Smooth muscle cell (in vitro differentiated cells): ENCODE measurements around the gene MVB12B. TPM values are rescaled to one million over a fixed set of nuclear protein-coding genes. Genes with fewer than 3 reads are reported as not detected.
A peak's percentile ranks its signal among the peaks of the same experiment; 100 is the strongest.

Source experiments
- DNase-seq: peaks from one replicate; lab custom pipeline; 2025; ENCODE audit not compliant: unreplicated experiment; lab: John Stamatoyannopoulos, UW
- H2AFZ ChIP-seq: fragments of 200-600 bp; sonication (generic); 2 replicates; pipeline ENCODE4 v1.6.0; 2016; ENCODE audit warnings: antibody characterized with exemption, low read depth, mild to moderate bottlenecking
- H3F3A ChIP-seq: fragments of 200-600 bp; sonication (generic); 2 replicates; pipeline ENCODE4 v1.6.0; 2017; ENCODE audit warnings: antibody characterized with exemption, low read depth
- H3K27ac ChIP-seq: fragments of 200-600 bp; sonication (generic); 2 replicates; pipeline ENCODE4 v1.5.1; 2016; ENCODE audit warnings: low read depth, mild to moderate bottlenecking
- H3K27me3 ChIP-seq: fragments of 200-600 bp; sonication (generic); 2 replicates; pipeline ENCODE4 v1.6.1; 2016; ENCODE audit warnings: low read depth, mild to moderate bottlenecking
- H3K36me3 ChIP-seq: fragments of 200-600 bp; sonication (generic); 2 replicates; pipeline ENCODE4 v1.5.1; 2016; ENCODE audit warnings: low read depth
- H3K4me1 ChIP-seq: fragments of 200-600 bp; sonication (generic); 2 replicates; pipeline ENCODE4 v1.5.1; 2016; ENCODE audit warnings: low read depth
- H3K4me2 ChIP-seq: fragments of 200-600 bp; sonication (generic); 2 replicates; pipeline ENCODE4 v1.6.0; 2016; ENCODE audit warnings: mild to moderate bottlenecking
- H3K4me3 ChIP-seq: fragments of 200-600 bp; sonication (generic); 2 replicates; pipeline ENCODE4 v1.5.1; 2016; ENCODE audit warnings: mild to moderate bottlenecking
- H3K79me2 ChIP-seq: fragments of 200-600 bp; sonication (generic); 2 replicates; pipeline ENCODE4 v1.6.0; 2016; ENCODE audit warnings: low read depth, mild to moderate bottlenecking
- H3K9ac ChIP-seq: fragments of 200-600 bp; sonication (generic); 2 replicates; pipeline ENCODE4 v1.6.0; 2016; ENCODE audit warnings: low read depth
- H3K9me3 ChIP-seq: fragments of 200-600 bp; sonication (generic); replicated peaks from 2 replicates; pipeline ENCODE4 v1.5.1; 2016; ENCODE audit warnings: low read depth
- H4K20me1 ChIP-seq: fragments of 200-600 bp; sonication (generic); 2 replicates; pipeline ENCODE4 v1.6.0; 2016; ENCODE audit warnings: low read depth
- CTCF ChIP-seq: fragments of 200-600 bp; sonication (generic); IDR thresholded peaks from 2 replicates; pipeline ENCODE4 v1.5.1; 2017; ENCODE audit warnings: borderline replicate concordance, mild to moderate bottlenecking, antibody characterized with exemption; ENCODE audit not compliant: insufficient read depth, poor library complexity, severe bottlenecking
- WGBS: methylation state at CpG from one replicate; pipeline ENCODE4 v1.1.7; 2016; ENCODE audit warnings: low lambda C conversion rate; 5-methylcytosine and 5-hydroxymethylcytosine counted together
- polyA plus RNA-seq: library from polyadenylated mRNA; unstranded; fragments of >200 nt; fragmentation: Nextera tagmentation; extraction: Ambion mirVana; gene quantifications from 2 replicates; pipeline ENCODE4 v1.2.1, GENCODE V29; 2016
- total RNA-seq: library from RNA; depleted of rRNA; stranded (reverse); fragments of >200 nt; gene quantifications from 2 replicates; pipeline ENCODE4 v1.2.3, GENCODE V29; 2014

Gene MVB12B
- total and polyA plus RNA-seq, 2 experiments from 2014 or later: 4.3 to 5.4 TPM

GRCh38 chr9:126337729-126338372 lies 11.2 kb downstream of the MVB12B start:
- peaks cover 15% of the 10 kb centered on the region for H3K79me2 ChIP-seq
- TF ChIP-seq CTCF: no peak
- peaks cover 7% of the 10 kb centered on the region for H3K4me1 ChIP-seq
- WGBS: 98% methylated on average over 32 of the region's 32 CpGs
- no peaks in the 10 kb centered on the region for H3K27me3 ChIP-seq
- no peaks in the 10 kb centered on the region for H3K36me3 ChIP-seq
- peaks cover 8% of the 10 kb centered on the region for H3F3A ChIP-seq
- no peak overlapping the region for H3K4me3 ChIP-seq
- no peak overlapping the region for H3K4me2 ChIP-seq
- no peak overlapping the region for H2AFZ ChIP-seq
- no peak for DNase-seq
- H3K9ac ChIP-seq: no peak overlapping the region
- H4K20me1 ChIP-seq: peaks cover 64% of the 10 kb centered on the region
- no peaks in the 10 kb centered on the region for H3K9me3 ChIP-seq
- H3K27ac ChIP-seq: no peak overlapping the region

- H3K36me3 ChIP-seq: no peaks in the 10 kb centered on the region
- H3K4me2 ChIP-seq: no peak overlapping the region
- H3K4me3 ChIP-seq: no peak overlapping the region
- H3K9ac ChIP-seq: no peak overlapping the region
- TF ChIP-seq CTCF: no peak
- peaks cover 8% of the 10 kb centered on the region for H3F3A ChIP-seq
- peaks cover 7% of the 10 kb centered on the region for H3K4me1 ChIP-seq
- 67% methylated on average over 3 of the region's 3 CpGs for WGBS
- no peaks in the 10 kb centered on the region for H3K9me3 ChIP-seq
- H4K20me1 ChIP-seq: peaks cover 60% of the 10 kb centered on the region
- no peaks in the 10 kb centered on the region for H3K27me3 ChIP-seq
- H3K79me2 ChIP-seq: peaks cover 4% of the 10 kb centered on the region
- H3K27ac ChIP-seq: no peak overlapping the region
- no peak for DNase-seq
- no peak overlapping the region for H2AFZ ChIP-seq
Observed at GRCh38 chr9:126338945-126339344, 12.3 kb downstream of the MVB12B start.

- Histone ChIP-seq H3K4me3 (no peak overlapping the region), H4K20me1 (peaks cover 38% of the 10 kb centered on the region), H3K9ac (no peak overlapping the region), H3K4me2 (peak overlapping the region; percentile 50), H3K36me3 (no peaks in the 10 kb centered on the region), H3K27ac (no peak overlapping the region), H3K27me3 (no peaks in the 10 kb centered on the region), H3K9me3 (no peaks in the 10 kb centered on the region), H3K4me1 (peaks cover 7% of the 10 kb centered on the region), H3K79me2 (no peaks in the 10 kb centered on the region), H2AFZ (no peak overlapping the region), H3F3A (peaks cover 8% of the 10 kb centered on the region)
- DNase-seq: no peak
- WGBS: 66% methylated on average over 4 of the region's 4 CpGs
- no peak for TF ChIP-seq CTCF
Observed at GRCh38 chr9:126341426-126341825, 14.8 kb downstream of the MVB12B start.

- H3K27ac ChIP-seq: no peak overlapping the region
- H3K36me3 ChIP-seq: no peaks in the 10 kb centered on the region
- DNase-seq: no peak
- 78% methylated on average over 4 of the region's 4 CpGs for WGBS
- H3K9me3 ChIP-seq: no peaks in the 10 kb centered on the region
- no peaks in the 10 kb centered on the region for H3K27me3 ChIP-seq
- no peak overlapping the region for H3K9ac ChIP-seq
- H3K4me3 ChIP-seq: no peak overlapping the region
- no peak overlapping the region for H3K4me2 ChIP-seq
- H4K20me1 ChIP-seq: peaks cover 34% of the 10 kb centered on the region
- no peak overlapping the region for H2AFZ ChIP-seq
- peaks cover 8% of the 10 kb centered on the region for H3F3A ChIP-seq
- no peaks in the 10 kb centered on the region for H3K79me2 ChIP-seq
- H3K4me1 ChIP-seq: peaks cover 7% of the 10 kb centered on the region
- no peak for TF ChIP-seq CTCF
Observed at GRCh38 chr9:126341902-126342301, 15.3 kb downstream of the MVB12B start.
